Panc1 (cell line): ENCODE data around the gene NDC1. TPM values are rescaled to one million over a fixed set of nuclear protein-coding genes. Genes with fewer than 3 reads are reported as not detected.

Experiments
- ATAC-seq: fragments of 200-7000 bp; cut with Tn5 transposase; 2 replicates; pipeline ENCODE4 v1.9.1; 2020; ENCODE audit warnings: mild to moderate bottlenecking, moderate library complexity
- BruUV-seq: library from RNA; stranded (reverse); fragments of 400-500 nt; replicated peaks from 2 replicates; lab custom pipeline; 2021; lab: Mats Ljungman, UMichigan
- CTCF ChIA-PET: fragments of 300-600 bp; sonication (Branson Sonifier 250); formaldehyde crosslinking; loops from one replicate; lab custom pipeline; 2022; ENCODE audit warnings: antibody characterized with exemption; lab: Charles Lee
- POLR2A ChIA-PET: fragments of 300-600 bp; sonication (Branson Sonifier 250); formaldehyde crosslinking; loops from one replicate; lab custom pipeline; 2022; ENCODE audit warnings: antibody characterized with exemption; lab: Charles Lee
- DNase-seq: peaks from one replicate; pipeline ENCODE4 v3.0.0-alpha.2; 2010; ENCODE audit warnings: low read depth, low spot score
- H3K27ac ChIP-seq: 2 replicates; pipeline ENCODE4 v1.5.1; 2011; ENCODE audit warnings: mild to moderate bottlenecking, low read length, inconsistent platforms
- H3K27me3 ChIP-seq: fragments of 200-500 bp; sonication (Bioruptor generic); 2 replicates; pipeline ENCODE4 v1.6.0; 2014; ENCODE audit warnings: low read length, inconsistent platforms; ENCODE audit not compliant: control insufficient read depth, insufficient read depth
- H3K36me3 ChIP-seq: fragments of 200-500 bp; sonication (Bioruptor generic); 2 replicates; pipeline ENCODE4 v1.5.1; 2014; ENCODE audit warnings: inconsistent platforms, mild to moderate bottlenecking, low read length, moderate library complexity; ENCODE audit not compliant: control insufficient read depth, insufficient read depth
- H3K4me1 ChIP-seq: 2 replicates; pipeline ENCODE4 v1.5.1; 2011; ENCODE audit warnings: inconsistent platforms, mild to moderate bottlenecking, low read length, moderate library complexity; ENCODE audit not compliant: control insufficient read depth, insufficient read depth
- H3K4me3 ChIP-seq, 2 experiments: 2 replicates each; pipeline ENCODE4 v1.5.1; 2011 to 2012; ENCODE audit warnings: low read depth in 2 of 2, low read length in 2 of 2, mild to moderate bottlenecking in 2 of 2, inconsistent platforms in 1 of 2, moderate library complexity in 1 of 2
- H3K9me3 ChIP-seq: fragments of 200-500 bp; sonication (Bioruptor generic); 2 replicates; pipeline ENCODE4 v1.5.1; 2014; ENCODE audit warnings: low read depth, mild to moderate bottlenecking, inconsistent platforms, low read length, moderate library complexity; ENCODE audit not compliant: control insufficient read depth, insufficient read depth
- POLR2AphosphoS5 ChIP-seq: IDR thresholded peaks from 2 replicates; pipeline ENCODE4 v1.6.1; 2012; ENCODE audit warnings: mild to moderate bottlenecking, low read depth, low read length, moderate library complexity
- SIN3A ChIP-seq: IDR thresholded peaks from 2 replicates; pipeline ENCODE4 v1.6.1; 2012; ENCODE audit warnings: low read depth, mild to moderate bottlenecking, low read length, moderate library complexity, borderline replicate concordance; ENCODE audit not compliant: insufficient read depth
- TCF7L2 ChIP-seq: IDR thresholded peaks from 2 replicates; pipeline ENCODE4 v1.6.1; 2011; ENCODE audit warnings: mild to moderate bottlenecking, low read depth, low read length, inconsistent platforms
- in situ Hi-C: cut with HindIII; loops from 2 replicates; pipeline ENCODE4 v1.10.0; 2016; ENCODE audit warnings: low sequenced_read_pairs, low pct_unique_long_range_greater_than_20kb
- intact Hi-C: fragments of 100-400 bp; cut with micrococcal nuclease; formaldehyde crosslinking; loops from one replicate; pipeline ENCODE4 v1.10.0; 2022; ENCODE audit not compliant: unreplicated experiment
- total RNA-seq: library from RNA; stranded (reverse); gene quantifications from one replicate; pipeline ENCODE4 v1.2.1, GENCODE V29; 2021; ENCODE audit not compliant: unreplicated experiment
- TF ChIP-seq, protein P1 (sequence below), 2 experiments: IDR thresholded peaks; 2 replicates each; pipeline ENCODE4 v1.6.1; 2011 to 2012; ENCODE audit warnings: low read depth in 2 of 2, control low read depth in 1 of 2, low read length in 1 of 2, mild to moderate bottlenecking in 1 of 2, moderate library complexity in 1 of 2; ENCODE audit not compliant: insufficient read depth in 1 of 2
- TF ChIP-seq, protein P2 (sequence below): fragments of 450-650 bp; IDR thresholded peaks from 2 replicates; pipeline ENCODE4 v1.5.1; 2017; ENCODE audit warnings: mild to moderate bottlenecking

Gene NDC1
- total RNA-seq, 1 experiment from 2014 or later, result 44.4 TPM

DNA sequence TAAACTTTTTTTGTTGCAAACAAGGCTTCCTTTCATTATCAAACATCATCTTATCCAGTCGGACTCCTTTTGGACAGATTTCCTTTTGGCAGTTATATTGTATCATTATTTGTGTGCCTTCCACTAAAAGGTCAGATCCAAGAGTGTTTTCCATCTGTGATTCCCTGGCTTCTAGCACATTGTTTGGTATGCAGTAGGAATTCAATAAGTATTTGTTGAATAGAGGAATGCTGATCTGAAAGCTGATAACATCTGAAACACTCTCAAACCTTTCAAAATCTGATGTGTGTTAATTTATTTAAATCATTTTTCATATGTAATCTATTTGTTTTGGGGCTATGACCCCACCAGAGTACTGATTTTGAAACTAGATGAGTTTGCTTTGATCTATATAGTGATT is 39.0 kb downstream of the NDC1 start:
- Histone ChIP-seq H3K27me3 (no peaks in the 10 kb centered on the region), H3K27ac (no peak overlapping the region), H3K4me1 (no peaks in the 10 kb centered on the region), H3K4me3 (no peak overlapping the region), H3K36me3 (peaks cover 23% of the 10 kb centered on the region), H3K9me3 (no peaks in the 10 kb centered on the region)
- BruUV-seq, result no TSS peak
- ChIA-PET POLR2A (no interaction called here), CTCF (interaction anchor here (0.5 kb wide), 1 partner anchor 690 kb away, joined by 3 read pairs; no protein-coding TSS in a partner anchor)
- intact Hi-C loops (no loop called here), in situ Hi-C loops (no loop called here)
- ATAC-seq (no peak), DNase-seq (no peak)
- TF ChIP-seq TCF7L2 (no peak), POLR2AphosphoS5 (no peak), SIN3A (no peak)
- TF ChIP-seq, protein P1, sequence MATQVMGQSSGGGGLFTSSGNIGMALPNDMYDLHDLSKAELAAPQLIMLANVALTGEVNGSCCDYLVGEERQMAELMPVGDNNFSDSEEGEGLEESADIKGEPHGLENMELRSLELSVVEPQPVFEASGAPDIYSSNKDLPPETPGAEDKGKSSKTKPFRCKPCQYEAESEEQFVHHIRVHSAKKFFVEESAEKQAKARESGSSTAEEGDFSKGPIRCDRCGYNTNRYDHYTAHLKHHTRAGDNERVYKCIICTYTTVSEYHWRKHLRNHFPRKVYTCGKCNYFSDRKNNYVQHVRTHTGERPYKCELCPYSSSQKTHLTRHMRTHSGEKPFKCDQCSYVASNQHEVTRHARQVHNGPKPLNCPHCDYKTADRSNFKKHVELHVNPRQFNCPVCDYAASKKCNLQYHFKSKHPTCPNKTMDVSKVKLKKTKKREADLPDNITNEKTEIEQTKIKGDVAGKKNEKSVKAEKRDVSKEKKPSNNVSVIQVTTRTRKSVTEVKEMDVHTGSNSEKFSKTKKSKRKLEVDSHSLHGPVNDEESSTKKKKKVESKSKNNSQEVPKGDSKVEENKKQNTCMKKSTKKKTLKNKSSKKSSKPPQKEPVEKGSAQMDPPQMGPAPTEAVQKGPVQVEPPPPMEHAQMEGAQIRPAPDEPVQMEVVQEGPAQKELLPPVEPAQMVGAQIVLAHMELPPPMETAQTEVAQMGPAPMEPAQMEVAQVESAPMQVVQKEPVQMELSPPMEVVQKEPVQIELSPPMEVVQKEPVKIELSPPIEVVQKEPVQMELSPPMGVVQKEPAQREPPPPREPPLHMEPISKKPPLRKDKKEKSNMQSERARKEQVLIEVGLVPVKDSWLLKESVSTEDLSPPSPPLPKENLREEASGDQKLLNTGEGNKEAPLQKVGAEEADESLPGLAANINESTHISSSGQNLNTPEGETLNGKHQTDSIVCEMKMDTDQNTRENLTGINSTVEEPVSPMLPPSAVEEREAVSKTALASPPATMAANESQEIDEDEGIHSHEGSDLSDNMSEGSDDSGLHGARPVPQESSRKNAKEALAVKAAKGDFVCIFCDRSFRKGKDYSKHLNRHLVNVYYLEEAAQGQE (IDR thresholded peaks at IDR 0.05; ENCODE audit: insufficient read depth in 1 of 2, low read depth in 2 of 2, low read length in 1 of 2), result no peak
- TF ChIP-seq, protein P2, sequence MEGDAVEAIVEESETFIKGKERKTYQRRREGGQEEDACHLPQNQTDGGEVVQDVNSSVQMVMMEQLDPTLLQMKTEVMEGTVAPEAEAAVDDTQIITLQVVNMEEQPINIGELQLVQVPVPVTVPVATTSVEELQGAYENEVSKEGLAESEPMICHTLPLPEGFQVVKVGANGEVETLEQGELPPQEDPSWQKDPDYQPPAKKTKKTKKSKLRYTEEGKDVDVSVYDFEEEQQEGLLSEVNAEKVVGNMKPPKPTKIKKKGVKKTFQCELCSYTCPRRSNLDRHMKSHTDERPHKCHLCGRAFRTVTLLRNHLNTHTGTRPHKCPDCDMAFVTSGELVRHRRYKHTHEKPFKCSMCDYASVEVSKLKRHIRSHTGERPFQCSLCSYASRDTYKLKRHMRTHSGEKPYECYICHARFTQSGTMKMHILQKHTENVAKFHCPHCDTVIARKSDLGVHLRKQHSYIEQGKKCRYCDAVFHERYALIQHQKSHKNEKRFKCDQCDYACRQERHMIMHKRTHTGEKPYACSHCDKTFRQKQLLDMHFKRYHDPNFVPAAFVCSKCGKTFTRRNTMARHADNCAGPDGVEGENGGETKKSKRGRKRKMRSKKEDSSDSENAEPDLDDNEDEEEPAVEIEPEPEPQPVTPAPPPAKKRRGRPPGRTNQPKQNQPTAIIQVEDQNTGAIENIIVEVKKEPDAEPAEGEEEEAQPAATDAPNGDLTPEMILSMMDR, result no peak

DNA sequence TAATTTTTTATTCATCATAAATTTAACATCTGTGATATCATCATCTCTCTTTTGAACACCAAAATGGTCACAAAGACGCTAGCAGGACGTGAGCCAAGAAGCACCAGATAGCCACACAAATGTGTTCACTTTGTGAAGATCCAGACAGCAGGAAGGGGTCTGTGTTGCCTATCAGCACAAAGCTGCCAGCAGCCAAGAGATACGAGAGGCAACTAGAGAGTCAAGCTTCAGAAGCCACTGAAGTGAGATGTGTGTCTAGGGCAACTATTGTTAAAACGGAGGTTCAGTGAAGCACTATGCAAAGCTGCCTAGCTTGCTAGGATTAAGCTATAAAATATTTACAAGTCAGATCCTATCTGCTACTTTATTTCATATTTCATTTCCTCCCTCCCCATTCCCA is 45.3 kb downstream of the NDC1 start:
- ATAC-seq, result no peak
- CTCF ChIA-PET, result no interaction called here

More for the DNA sequence above, 45.3 kb downstream of the NDC1 start:
- POLR2A ChIA-PET, result no interaction called here
- H3K27me3 ChIP-seq, result no peaks in the 10 kb centered on the region
- H3K27ac ChIP-seq, result no peak overlapping the region
- in situ Hi-C loops (no loop called here), intact Hi-C loops (no loop called here)
- TF ChIP-seq SIN3A, result no peak
- TF ChIP-seq, protein P1 (IDR thresholded peaks at IDR 0.05; ENCODE audit: insufficient read depth in 1 of 2, low read depth in 2 of 2, low read length in 1 of 2), result no peak
- no peak for TF ChIP-seq TCF7L2
- no peak for TF ChIP-seq POLR2AphosphoS5
- TF ChIP-seq, protein P2, result no peak
- no peaks in the 10 kb centered on the region for H3K9me3 ChIP-seq
- DNase-seq, result no peak
- no peak overlapping the region for H3K4me3 ChIP-seq
- H3K36me3 ChIP-seq, result peaks cover 13% of the 10 kb centered on the region
- H3K4me1 ChIP-seq, result no peaks in the 10 kb centered on the region
- no TSS peak for BruUV-seq
